HK-2 (cell line): ENCODE data around the gene SLC35C1.
"Not testable (repeated sequence)": the region's sequence is repeated elsewhere in the genome, so short reads cannot be mapped to it uniquely, and the experiment has no call there.

Experiments
- DNase-seq: peaks from one replicate; pipeline ENCODE4 v3.0.0-alpha.2; 2018; ENCODE audit not compliant: unreplicated experiment

SLC35C1 gene

GRCh38 chr11:45811109-45811435, 6.1 kb downstream of the SLC35C1 start:
- no peak for DNase-seq

GRCh38 chr11:45811571-45812290, 6.8 kb downstream of the SLC35C1 start:
- DNase-seq = no peak

GRCh38 chr11:45812581-45813548, 7.9 kb downstream of the SLC35C1 start:
- DNase-seq = no peak

- no peak for DNase-seq
Measured at GRCh38 chr11:45815747-45816146, 10.8 kb downstream of the SLC35C1 start.

- DNase-seq = no peak
Measured at GRCh38 chr11:45816614-45817013, 11.7 kb downstream of the SLC35C1 start.

GRCh38 chr11:45817191-45817590, 12.2 kb downstream of the SLC35C1 start:
- DNase-seq = no peak

- no peak for DNase-seq
Measured at GRCh38 chr11:45818961-45819605, 14.1 kb downstream of the SLC35C1 start.

GRCh38 chr11:45820211-45820857, 15.4 kb downstream of the SLC35C1 start:
- DNase-seq = no peak

GRCh38 chr11:45826492-45826891, 21.5 kb downstream of the SLC35C1 start:
- DNase-seq = not testable (repeated sequence)

GRCh38 chr11:45827123-45827522, 22.2 kb downstream of the SLC35C1 start:
- DNase-seq = no peak

GRCh38 chr11:45828996-45829395, 24.0 kb downstream of the SLC35C1 start:
- no peak for DNase-seq

GRCh38 chr11:45830596-45830995, 25.6 kb downstream of the SLC35C1 start:
- DNase-seq = no peak

GRCh38 chr11:45832811-45833441, 28.0 kb downstream of the SLC35C1 start:
- DNase-seq = no peak

GRCh38 chr11:45833761-45834160, 28.8 kb downstream of the SLC35C1 start:
- no peak for DNase-seq

- DNase-seq = no peak
Measured at GRCh38 chr11:45834298-45834756, 29.4 kb downstream of the SLC35C1 start.

- no peak for DNase-seq
Measured at GRCh38 chr11:45839204-45839603, 34.3 kb downstream of the SLC35C1 start.

GRCh38 chr11:45840251-45840650, 35.3 kb downstream of the SLC35C1 start:
- not testable (repeated sequence) for DNase-seq

GRCh38 chr11:45843158-45843924, 38.4 kb downstream of the SLC35C1 start:
- peak; percentile 82 for DNase-seq

- DNase-seq = no peak
Measured at GRCh38 chr11:45844822-45845578, 40.1 kb downstream of the SLC35C1 start.

- DNase-seq = no peak
Measured at GRCh38 chr11:45846174-45846675, 41.3 kb downstream of the SLC35C1 start.
